Epithelial cell of alveolus of lung (primary cell): ENCODE measurements around the gene TMSB15C. TPM values are rescaled to one million over a fixed set of nuclear protein-coding genes. Genes with fewer than 3 reads are reported as not detected.

Experiments used
- total RNA-seq: library from RNA; depleted of rRNA; stranded (reverse); fragments of >200 nt; gene quantifications from 2 replicates; pipeline ENCODE4 v1.2.1, GENCODE V29; 2015

Gene TMSB15C
- total RNA-seq = 1.9 and 3.2 TPM in 2 replicates

GRCh38 chrX:104075778-104076445 lies at the start of gene TMSB15C:
TSS of gene TMSB15C (minus strand) at chrX:104076236.

GRCh38 chrX:104112326-104112951 lies 36.4 kb upstream of the TMSB15C start, which contains the start of gene ZCCHC18:
TSS of gene ZCCHC18 (plus strand) at chrX:104112523. CDS start at chrX:104114112, 1,589 bp downstream.

GRCh38 chrX:104039689-104040505 lies 36.1 kb downstream of the TMSB15C start, which contains the start of gene H2BW2:
TSS of gene H2BW2 (plus strand) at chrX:104039956. CDS start at chrX:104039995, 39 bp downstream.

Other genes starting within 250 kb of the TMSB15C start
- 0.13 TPM in 1 of 2 replicates, not detected in the other for gene RAB9B, start 244.0 kb downstream of the TMSB15C start, total RNA-seq
- 13.8 and 25.2 TPM in 2 replicates for gene TMSB15B, start 113.6 kb downstream of the TMSB15C start, total RNA-seq
- not detected in 2 replicates for gene H2BW1, start 62.5 kb downstream of the TMSB15C start, total RNA-seq
- gene H2BW2, start 36.3 kb downstream of the TMSB15C start, total RNA-seq = not detected in 2 replicates
- gene ZCCHC18, start 36.3 kb upstream of the TMSB15C start, total RNA-seq = 0.24 and 0.78 TPM in 2 replicates
- gene SLC25A53, start 80.8 kb upstream of the TMSB15C start, total RNA-seq = 4.1 and 7.4 TPM in 2 replicates
- 11.5 and 14.9 TPM in 2 replicates for gene FAM199X, start 90.2 kb upstream of the TMSB15C start, total RNA-seq
- gene ESX1, start 178.7 kb upstream of the TMSB15C start, total RNA-seq = 0.13 TPM in 1 of 2 replicates, not detected in the other